NCI-H1436 treated with DMSO at 0.1 percent for 48 hours (cell line): ENCODE data around the gene SENP1.
"Not testable (repeated sequence)": the region's sequence is repeated elsewhere in the genome, so short reads cannot be mapped to it uniquely, and the experiment has no call there.

Experiments
- DNase-seq: peaks from one replicate; lab custom pipeline; 2025; lab: John Stamatoyannopoulos, UW

SENP1 gene

DNA sequence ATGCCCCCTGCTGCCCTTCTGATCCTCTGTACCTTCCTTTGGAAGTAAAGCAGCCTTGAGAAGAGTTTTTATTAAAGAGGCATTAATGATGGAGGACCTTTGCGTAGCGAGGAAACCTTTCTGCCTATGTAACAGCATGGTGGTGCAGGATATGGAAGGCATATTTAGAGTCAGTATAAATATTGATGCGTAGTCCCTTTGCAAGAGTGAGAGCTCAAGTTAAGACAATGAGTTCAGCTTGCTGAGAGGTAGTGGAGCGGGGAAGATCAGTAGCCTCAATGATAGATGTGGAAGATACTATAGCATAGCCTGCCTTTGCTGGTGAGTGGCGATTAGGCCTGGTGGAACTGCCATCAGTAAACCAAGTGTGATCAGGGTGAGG, 5.4 kb upstream of the SENP1 start:
- DNase-seq: not testable (repeated sequence)

GRCh38 chr12:48110691-48111311, 4.9 kb upstream of the SENP1 start:
- no peak for DNase-seq

GRCh38 chr12:48109424-48109823, 3.5 kb upstream of the SENP1 start:
- no peak for DNase-seq

GRCh38 chr12:48106681-48107613, 1.1 kb upstream of the SENP1 start:
- DNase-seq: no peak

GRCh38 chr12:48105321-48105866, 485 bp downstream of the SENP1 start:
- no peak for DNase-seq

DNA sequence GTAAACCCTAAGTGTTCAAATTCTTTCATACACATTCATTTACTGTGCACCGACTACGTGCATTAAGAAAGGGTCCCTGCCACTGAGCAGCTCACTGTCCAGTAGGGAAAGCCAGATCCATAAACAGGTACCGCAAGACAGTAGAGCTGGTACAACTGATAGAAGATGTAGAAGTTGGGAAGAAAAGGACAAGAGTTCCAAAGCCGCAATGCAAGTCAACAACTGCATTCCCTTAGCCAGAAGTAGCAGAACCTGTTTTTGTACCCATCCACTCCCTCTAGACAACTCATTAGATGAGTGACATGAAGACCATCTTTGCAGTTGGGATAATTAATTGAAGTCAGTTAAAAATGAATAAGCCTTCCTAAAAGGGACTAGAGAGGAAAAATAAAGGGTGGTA, 1.3 kb downstream of the SENP1 start:
- DNase-seq: no peak

GRCh38 chr12:48092611-48093010, 13.3 kb downstream of the SENP1 start:
- DNase-seq: no peak

- no peak for DNase-seq
Observed at GRCh38 chr12:48086327-48086726, 19.6 kb downstream of the SENP1 start.

DNA sequence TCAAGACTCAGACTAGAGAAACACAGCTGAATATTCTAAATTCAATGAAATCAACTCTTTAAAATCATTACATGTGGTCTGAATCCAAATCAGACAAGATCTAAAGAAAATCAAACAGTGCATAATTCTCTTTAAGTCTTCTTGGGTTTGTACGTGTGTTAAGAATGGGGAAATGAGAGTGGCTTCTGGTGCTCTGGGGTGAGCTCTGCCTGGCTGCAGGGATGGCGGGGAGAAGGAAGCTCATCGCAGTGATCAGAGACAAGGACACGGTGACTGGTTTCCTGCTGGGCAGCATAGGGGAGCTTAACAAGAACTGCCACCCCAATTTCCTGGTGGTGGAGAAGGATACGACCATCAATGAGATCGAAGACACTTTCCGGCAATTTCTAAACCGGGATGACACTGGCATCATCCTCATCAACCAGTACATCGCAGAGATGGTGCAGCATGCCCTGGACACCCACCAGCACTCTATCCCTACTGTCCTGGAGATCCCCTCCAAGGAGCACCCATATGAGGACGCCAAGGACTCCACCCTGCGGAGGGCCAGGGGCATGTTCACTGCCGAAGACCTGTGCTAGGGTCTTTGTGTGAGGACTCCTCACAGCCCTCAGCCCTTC, 20.9 kb downstream of the SENP1 start:
- no peak for DNase-seq

GRCh38 chr12:48084066-48084465, 21.8 kb downstream of the SENP1 start:
- DNase-seq: no peak

GRCh38 chr12:48080821-48081220, 25.1 kb downstream of the SENP1 start:
- no peak for DNase-seq

DNA sequence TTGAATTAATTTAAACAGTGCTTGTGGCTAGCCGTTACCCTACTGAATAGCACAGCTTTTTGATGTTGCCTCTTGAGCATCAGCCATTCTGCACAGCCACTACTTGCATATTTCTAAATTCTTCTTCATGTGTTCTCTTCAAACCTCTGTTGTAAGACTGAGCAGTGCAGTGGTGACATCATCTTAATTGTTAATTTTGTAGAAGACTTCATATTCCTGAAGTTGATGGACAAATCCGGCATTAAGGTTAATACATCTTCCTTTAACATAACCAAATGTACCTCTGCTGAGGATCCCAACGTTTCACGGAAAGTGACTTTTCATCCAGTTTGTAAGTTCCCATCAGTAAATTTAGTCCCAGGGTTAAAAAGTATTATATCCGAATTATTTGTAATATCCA, 25.6 kb downstream of the SENP1 start:
- DNase-seq: no peak

DNA sequence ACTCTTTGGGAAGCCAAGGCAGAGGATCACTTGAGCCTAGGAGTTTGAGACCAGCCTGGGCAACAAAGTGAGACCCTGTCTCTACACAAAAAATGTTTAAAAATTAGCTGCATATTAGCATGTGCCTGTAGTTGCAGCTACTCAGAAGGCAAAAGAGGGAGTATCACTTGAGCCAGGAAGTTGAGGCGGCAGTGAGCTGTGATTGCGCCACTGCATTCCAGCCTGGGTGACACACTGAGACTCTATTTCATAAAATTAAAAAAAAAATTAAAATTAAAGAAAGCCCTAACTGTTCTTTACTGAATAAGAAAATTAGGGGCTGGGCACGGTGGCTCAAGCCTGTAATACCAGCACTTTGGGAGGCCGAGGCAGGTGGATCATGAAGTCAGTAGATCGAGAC, 27.0 kb downstream of the SENP1 start:
- no peak for DNase-seq

DNA sequence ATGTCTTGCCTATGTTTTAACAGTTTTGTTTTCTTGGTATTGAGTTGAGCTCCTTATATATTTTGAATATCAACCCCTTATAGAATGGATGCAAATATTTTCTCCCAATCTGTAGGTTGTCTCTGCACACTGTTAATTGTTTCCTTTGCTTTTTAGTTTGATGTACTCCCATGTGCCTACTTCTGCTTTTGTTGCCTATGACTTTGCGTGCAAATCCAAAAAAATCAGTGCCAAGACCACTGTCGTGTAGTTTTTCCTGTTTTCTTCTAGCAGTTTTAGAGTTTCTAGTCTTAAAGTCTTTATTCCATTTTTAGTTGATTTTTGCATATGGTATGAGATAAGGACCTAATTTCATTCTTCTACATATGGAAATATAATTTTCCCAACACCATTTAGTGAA, 28.8 kb downstream of the SENP1 start:
- no peak for DNase-seq

GRCh38 chr12:48075832-48076231, 30.0 kb downstream of the SENP1 start:
- DNase-seq: no peak

- no peak for DNase-seq
Observed at GRCh38 chr12:48074266-48074665, 31.6 kb downstream of the SENP1 start.

DNA sequence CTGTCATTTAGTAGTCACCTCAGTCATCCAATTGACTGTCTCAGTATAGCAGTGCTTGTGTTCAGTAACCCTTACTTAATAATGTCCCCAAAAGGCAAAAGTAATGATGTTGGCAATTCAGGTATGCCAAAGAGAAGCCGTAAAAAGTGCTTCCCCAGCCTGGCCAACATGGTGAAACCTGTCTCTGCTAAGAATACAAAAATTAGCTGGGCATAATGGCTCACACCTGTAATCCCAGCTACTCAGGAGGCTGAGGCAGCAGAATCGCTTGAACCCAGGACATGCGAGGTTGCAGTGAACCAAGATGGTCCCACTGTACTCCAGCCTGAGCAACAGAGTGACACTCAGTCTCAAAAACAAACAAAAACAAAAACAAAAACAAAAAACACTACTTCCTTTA, 33.6 kb downstream of the SENP1 start:
- no peak for DNase-seq

DNA sequence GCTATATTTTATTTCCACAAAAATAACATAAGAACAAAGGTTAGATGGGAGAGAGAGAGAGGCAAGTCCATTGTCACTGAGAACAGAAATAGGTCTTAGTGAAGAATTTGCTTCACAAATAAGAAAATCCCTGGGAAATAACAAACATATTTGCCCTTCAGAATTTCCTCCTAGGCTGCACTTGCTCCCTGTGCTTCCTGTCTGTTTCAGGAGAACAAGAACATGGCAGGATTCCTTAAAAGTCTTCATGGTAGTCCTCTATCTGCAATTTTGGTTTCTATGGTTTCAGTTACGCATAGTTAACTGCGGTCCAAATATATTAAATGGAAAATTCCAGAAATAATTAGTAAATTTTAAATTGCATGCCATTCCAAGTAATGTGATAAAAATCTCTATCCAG, 34.1 kb downstream of the SENP1 start:
- DNase-seq: no peak

- DNase-seq: no peak
Observed at GRCh38 chr12:48070731-48071130, 35.1 kb downstream of the SENP1 start.

DNA sequence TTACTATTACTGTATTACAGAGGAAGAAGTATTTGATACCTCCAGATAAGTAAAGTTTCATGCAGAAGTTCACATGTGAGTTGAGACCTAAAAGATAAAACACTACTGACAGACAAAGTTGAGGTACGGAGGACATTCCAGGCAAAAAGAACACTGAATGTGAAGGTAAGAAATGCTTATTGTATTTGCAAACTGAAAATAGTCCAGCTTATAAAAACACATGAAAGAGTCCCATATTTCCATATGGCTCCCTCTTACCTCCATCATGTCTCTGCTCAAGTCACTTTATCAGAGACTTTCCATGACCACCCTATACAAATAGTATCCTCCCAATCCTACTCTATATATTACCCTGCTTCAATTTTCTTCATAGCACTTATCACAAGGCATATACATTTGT, 35.8 kb downstream of the SENP1 start:
- DNase-seq: no peak

- DNase-seq: no peak
Observed at GRCh38 chr12:48069241-48069640, 36.6 kb downstream of the SENP1 start.

DNA sequence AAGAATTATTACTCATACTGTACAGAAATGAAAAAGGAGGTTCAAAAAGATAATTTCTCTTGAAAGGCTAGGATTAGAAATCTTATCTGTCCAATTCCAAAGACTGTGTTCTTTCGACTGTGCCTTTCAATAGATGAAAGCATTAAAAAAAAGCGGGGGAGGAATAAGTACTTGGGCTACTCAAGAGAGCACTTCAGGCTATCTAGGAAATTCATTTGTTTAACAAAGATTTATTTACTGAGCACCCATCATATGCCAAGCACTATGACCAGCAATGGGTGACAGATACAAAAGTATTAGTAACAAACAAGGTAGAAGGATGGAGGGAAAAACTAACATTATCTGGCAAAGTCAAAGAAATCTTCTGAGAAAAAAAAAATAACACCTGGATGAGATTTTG, 37.4 kb downstream of the SENP1 start:
- no peak for DNase-seq
